LNCaP clone FGC (cell line): ENCODE data around the gene NHLRC3.
A peak's percentile ranks its signal among the peaks of the same experiment; 100 is the strongest.

Experiments used
- DNase-seq: peaks from one replicate; pipeline ENCODE4 v3.0.0-alpha.2; 2011; ENCODE audit warnings: low read depth
- H3K4me3 ChIP-seq: 2 replicates; pipeline ENCODE4 v1.5.1; 2011; ENCODE audit warnings: mild to moderate bottlenecking, low read depth, low read length, control low read depth
- TF ChIP-seq, protein P1 (sequence below): IDR thresholded peaks from 2 replicates; pipeline ENCODE4 v1.5.1; 2012; ENCODE audit warnings: mild to moderate bottlenecking; ENCODE audit not compliant: control insufficient read depth, insufficient read depth; ENCODE audit errors: extremely low read depth

Gene NHLRC3

DNA sequence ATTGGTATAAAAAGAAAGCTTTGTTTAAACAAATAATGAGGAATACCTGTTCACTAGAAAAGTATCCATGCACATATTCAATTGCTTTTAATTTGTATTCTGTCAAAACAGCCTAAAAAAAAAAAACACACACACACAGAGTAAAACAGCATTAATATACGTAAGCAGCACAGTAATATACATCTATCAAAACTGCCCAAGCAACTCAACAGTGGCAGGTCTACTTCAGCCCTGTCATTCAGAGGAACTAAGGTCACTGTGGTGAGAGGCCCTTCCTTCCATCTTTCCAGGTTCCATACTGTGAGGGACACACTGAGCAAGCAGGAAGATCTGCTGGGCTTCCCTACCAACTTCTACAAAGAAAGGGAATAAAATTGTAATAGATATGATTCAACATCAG, 4.2 kb upstream of the NHLRC3 start:
- H3K4me3 ChIP-seq: no peak overlapping the region
- TF ChIP-seq, protein P1, sequence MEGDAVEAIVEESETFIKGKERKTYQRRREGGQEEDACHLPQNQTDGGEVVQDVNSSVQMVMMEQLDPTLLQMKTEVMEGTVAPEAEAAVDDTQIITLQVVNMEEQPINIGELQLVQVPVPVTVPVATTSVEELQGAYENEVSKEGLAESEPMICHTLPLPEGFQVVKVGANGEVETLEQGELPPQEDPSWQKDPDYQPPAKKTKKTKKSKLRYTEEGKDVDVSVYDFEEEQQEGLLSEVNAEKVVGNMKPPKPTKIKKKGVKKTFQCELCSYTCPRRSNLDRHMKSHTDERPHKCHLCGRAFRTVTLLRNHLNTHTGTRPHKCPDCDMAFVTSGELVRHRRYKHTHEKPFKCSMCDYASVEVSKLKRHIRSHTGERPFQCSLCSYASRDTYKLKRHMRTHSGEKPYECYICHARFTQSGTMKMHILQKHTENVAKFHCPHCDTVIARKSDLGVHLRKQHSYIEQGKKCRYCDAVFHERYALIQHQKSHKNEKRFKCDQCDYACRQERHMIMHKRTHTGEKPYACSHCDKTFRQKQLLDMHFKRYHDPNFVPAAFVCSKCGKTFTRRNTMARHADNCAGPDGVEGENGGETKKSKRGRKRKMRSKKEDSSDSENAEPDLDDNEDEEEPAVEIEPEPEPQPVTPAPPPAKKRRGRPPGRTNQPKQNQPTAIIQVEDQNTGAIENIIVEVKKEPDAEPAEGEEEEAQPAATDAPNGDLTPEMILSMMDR: no peak
- DNase-seq: no peak

DNA sequence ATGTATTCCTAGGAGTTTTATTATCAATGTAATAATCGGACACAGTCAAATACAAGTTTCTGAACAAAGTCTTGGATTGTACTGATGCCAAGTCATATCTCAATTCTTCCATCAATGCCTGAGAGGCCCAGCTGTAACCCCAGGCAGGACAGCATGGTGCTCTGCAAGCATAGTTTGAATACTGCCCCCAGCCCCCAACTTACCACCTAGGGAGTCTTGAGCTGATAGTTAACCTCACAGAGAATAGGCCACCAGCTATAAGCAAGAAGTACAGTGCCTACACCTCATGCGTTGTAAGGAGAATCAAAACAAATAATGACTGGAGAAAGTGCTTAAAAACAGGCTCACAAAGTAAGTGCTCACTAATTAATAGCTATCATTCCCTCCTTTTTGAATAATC, 3.1 kb upstream of the NHLRC3 start:
- peak overlapping the region; percentile 92 for H3K4me3 ChIP-seq
- DNase-seq: no peak
- TF ChIP-seq, protein P1: no peak

DNA sequence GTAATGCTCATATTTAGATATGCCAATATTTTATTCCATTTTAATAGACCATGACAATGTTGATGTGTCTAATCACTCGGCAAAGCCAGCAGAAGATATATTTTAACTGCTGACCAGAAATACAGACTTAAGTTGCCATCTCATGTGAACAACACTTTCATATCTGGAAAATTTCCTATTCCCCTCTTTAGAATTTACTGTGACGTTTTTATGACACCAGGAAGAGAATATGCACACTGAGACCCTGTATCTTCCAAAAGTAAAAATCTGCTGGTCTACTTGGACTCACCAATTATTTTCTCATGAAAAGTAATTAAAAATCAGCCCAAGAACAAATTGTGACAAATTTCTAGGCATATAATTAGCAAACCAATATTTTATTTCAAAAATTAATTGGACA, 2.5 kb upstream of the NHLRC3 start:
- DNase-seq: no peak
- peak overlapping the region; percentile 92 for H3K4me3 ChIP-seq
- TF ChIP-seq, protein P1: no peak

DNA sequence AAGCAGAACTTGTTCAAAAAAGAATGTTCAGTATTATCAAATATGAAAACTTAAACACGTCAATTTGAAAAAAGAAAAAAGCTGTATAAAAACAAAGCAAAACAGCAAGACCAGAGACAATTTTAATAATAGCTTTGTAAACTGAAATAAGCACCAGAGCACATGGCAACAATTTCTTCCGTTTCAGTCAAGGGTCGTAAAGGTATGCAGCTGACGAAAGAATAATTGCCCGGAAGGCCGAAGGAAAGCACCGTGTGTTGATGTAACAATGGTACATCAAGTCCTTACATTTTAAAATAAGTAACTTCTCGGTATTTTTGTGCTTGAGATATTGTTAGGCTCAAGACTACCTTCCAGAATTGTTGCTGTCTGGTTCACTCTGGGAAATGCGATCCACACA, 2.0 kb upstream of the NHLRC3 start:
- peak overlapping the region; percentile 92 for H3K4me3 ChIP-seq
- TF ChIP-seq, protein P1: no peak
- no peak for DNase-seq

DNA sequence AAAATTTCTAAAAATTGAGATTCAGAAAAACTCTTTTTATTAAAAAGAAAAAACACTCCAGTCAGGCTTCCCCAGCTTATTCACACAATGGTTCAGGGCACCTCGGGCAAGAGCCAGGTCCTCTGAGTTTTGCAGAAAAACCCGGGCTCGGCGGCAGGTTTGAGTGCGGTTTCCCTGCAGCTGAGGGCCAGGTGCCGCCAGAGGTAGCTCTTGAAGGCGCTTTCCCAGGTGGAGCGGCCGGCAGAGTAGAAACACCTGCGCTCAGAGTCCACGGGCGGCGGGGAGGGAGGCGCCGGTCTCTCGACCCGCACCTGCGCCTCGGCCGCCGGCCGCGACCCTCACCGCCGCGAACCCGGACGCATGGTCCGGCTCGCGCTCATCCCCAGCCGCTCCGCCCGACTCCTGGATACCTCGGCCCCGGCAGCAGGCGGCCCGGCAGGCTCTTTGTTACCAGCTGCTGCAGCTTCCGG, 811 bp upstream of the NHLRC3 start:
- DNase-seq: no peak
- TF ChIP-seq, protein P1: no peak
- H3K4me3 ChIP-seq: peak overlapping the region; percentile 92

DNA sequence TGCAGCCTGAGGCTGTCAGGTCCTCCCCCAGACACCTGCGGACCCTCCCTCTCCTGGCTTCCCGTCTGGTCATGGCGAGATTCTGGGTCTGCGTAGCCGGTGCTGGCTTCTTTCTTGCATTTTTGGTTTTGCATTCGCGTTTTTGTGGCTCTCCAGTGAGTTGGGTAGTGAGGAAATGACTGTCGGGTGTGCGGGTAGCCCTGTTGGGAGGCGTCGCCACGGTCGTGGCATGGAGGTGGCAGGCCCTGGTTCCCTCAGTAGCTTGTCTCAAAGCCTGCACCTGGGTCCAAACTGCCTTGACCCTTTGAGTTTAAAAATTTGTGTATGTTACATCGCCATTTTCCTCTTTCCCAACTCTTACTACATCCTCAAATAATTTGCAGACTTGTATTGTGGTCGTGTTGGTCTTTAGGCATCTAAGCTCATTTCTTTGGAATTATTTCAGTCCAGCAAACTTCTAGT, 344 bp downstream of the NHLRC3 start:
- TF ChIP-seq, protein P1: no peak
- peak overlapping the region; percentile 92 for H3K4me3 ChIP-seq
- no peak for DNase-seq

DNA sequence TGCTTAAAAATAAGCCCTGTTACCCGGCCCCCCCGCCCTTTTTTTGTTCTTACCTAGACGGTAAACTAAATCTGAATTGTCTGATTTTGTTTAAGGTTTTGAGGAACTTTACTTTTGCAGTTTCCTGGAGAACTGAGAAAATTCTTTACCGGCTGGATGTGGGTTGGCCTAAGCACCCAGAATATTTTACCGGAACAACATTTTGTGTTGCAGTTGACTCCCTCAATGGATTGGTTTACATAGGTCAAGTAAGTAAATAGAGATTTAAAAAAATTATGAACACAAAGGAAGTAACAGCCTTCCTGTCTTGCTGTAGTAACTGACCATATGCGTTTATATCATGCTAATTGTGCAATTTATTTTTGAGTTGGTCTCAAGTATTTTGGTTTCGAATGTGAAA, 785 bp downstream of the NHLRC3 start:
- no peak for DNase-seq
- peak overlapping the region; percentile 92 for H3K4me3 ChIP-seq
- TF ChIP-seq, protein P1: no peak
